Measurements from ENCODE around the gene FAXC.
"Not testable (repeated sequence)": the region's sequence is repeated elsewhere in the genome, so short reads cannot be mapped to it uniquely, and the experiment has no call there.

Gene FAXC

GRCh38 chr6:99285881-99286280 is 63.6 kb downstream of the FAXC start:
- no peak for DNase-seq (ENCODE audit: low read depth in 3 of 3)

- DNase-seq (ENCODE audit: low read depth in 3 of 3): no peak
These were observed 66.9 kb downstream of the FAXC start for GRCh38 chr6:99282479-99283062.

GRCh38 chr6:99276747-99277146 is 72.7 kb downstream of the FAXC start:
- DNase-seq (ENCODE audit: low read depth in 3 of 3): no peak

- DNase-seq (ENCODE audit: low read depth in 3 of 3): no peak
These were observed 78.6 kb downstream of the FAXC start for GRCh38 chr6:99270826-99271225.

- DNase-seq (ENCODE audit: low read depth in 3 of 3): no peak
These were observed 79.4 kb downstream of the FAXC start for GRCh38 chr6:99270030-99270429.

GRCh38 chr6:99269207-99269606 is 80.3 kb downstream of the FAXC start:
- DNase-seq (ENCODE audit: low read depth in 3 of 3): no peak

GRCh38 chr6:99266996-99267395 is 82.5 kb downstream of the FAXC start:
- DNase-seq (ENCODE audit: low read depth in 3 of 3): not testable (repeated sequence)

- DNase-seq (ENCODE audit: low read depth in 3 of 3): not testable (repeated sequence)
These were observed 84.0 kb downstream of the FAXC start for GRCh38 chr6:99265447-99265846.

GRCh38 chr6:99254616-99255550 is 94.6 kb downstream of the FAXC start:
- DNase-seq (ENCODE audit: low read depth in 3 of 3): no peak

GRCh38 chr6:99253271-99253670 is 96.2 kb downstream of the FAXC start:
- DNase-seq (ENCODE audit: low read depth in 3 of 3): no peak

GRCh38 chr6:99252421-99252820 is 97.1 kb downstream of the FAXC start:
- no peak for DNase-seq (ENCODE audit: low read depth in 3 of 3)

- DNase-seq (ENCODE audit: low read depth in 3 of 3): no peak
These were observed 99.0 kb downstream of the FAXC start for GRCh38 chr6:99250476-99250875.

- DNase-seq (ENCODE audit: low read depth in 3 of 3): no peak
These were observed 102.9 kb downstream of the FAXC start for GRCh38 chr6:99246602-99247001.

- DNase-seq (ENCODE audit: low read depth in 3 of 3): no peak
These were observed 107.5 kb downstream of the FAXC start for GRCh38 chr6:99241905-99242534.

- DNase-seq (ENCODE audit: low read depth in 3 of 3): no peak
These were observed 113.5 kb downstream of the FAXC start for GRCh38 chr6:99236010-99236409.

- DNase-seq (ENCODE audit: low read depth in 3 of 3): no peak
These were observed 116.3 kb downstream of the FAXC start for GRCh38 chr6:99233219-99233618.

GRCh38 chr6:99232056-99232455 is 117.4 kb downstream of the FAXC start:
- no peak for DNase-seq (ENCODE audit: low read depth in 3 of 3)

GRCh38 chr6:99225172-99225571 is 124.3 kb downstream of the FAXC start:
- no peak for DNase-seq (ENCODE audit: low read depth in 3 of 3)
